HG03378 (cell line): ENCODE data around the gene TOM1L2.
"Not testable (repeated sequence)": the region's sequence is repeated elsewhere in the genome, so short reads cannot be mapped to it uniquely, and the experiment has no call there.

Experiments
- ATAC-seq: cut with Tn5 transposase; IDR thresholded peaks from one replicate; pipeline ENCODE4 v1.9.1; 2021; ENCODE audit warnings: mild to moderate bottlenecking, moderate library complexity; ENCODE audit not compliant: unreplicated experiment

The TOM1L2 gene

GRCh38 chr17:17944743-17945142 is 27.5 kb downstream of the TOM1L2 start:
- ATAC-seq, result no peak

- no peak for ATAC-seq
Measured at GRCh38 chr17:17944242-17944641, 28.0 kb downstream of the TOM1L2 start.

- no peak for ATAC-seq
Measured at GRCh38 chr17:17943281-17943984, 28.8 kb downstream of the TOM1L2 start.

GRCh38 chr17:17942846-17943245 is 29.4 kb downstream of the TOM1L2 start:
- no peak for ATAC-seq

GRCh38 chr17:17941015-17941414 is 31.2 kb downstream of the TOM1L2 start:
- no peak for ATAC-seq

- ATAC-seq, result no peak
Measured at GRCh38 chr17:17940441-17940911, 31.7 kb downstream of the TOM1L2 start.

GRCh38 chr17:17939941-17940340 is 32.3 kb downstream of the TOM1L2 start:
- ATAC-seq, result not testable (repeated sequence)

- ATAC-seq, result no peak
Measured at GRCh38 chr17:17938388-17939107, 33.7 kb downstream of the TOM1L2 start.

- no peak for ATAC-seq
Measured at GRCh38 chr17:17937958-17938357, 34.2 kb downstream of the TOM1L2 start.

- ATAC-seq, result no peak
Measured at GRCh38 chr17:17937201-17937853, 34.9 kb downstream of the TOM1L2 start.

- ATAC-seq, result no peak
Measured at GRCh38 chr17:17935321-17936271, 36.6 kb downstream of the TOM1L2 start.

- ATAC-seq, result no peak
Measured at GRCh38 chr17:17934806-17935205, 37.4 kb downstream of the TOM1L2 start.

GRCh38 chr17:17934214-17934613 is 38.0 kb downstream of the TOM1L2 start:
- no peak for ATAC-seq

- ATAC-seq, result no peak
Measured at GRCh38 chr17:17933775-17934174, 38.4 kb downstream of the TOM1L2 start.

- no peak for ATAC-seq
Measured at GRCh38 chr17:17931159-17931558, 41.0 kb downstream of the TOM1L2 start.

GRCh38 chr17:17930674-17931073 is 41.5 kb downstream of the TOM1L2 start:
- ATAC-seq, result no peak

- ATAC-seq, result no peak
Measured at GRCh38 chr17:17929655-17930380, 42.4 kb downstream of the TOM1L2 start.

GRCh38 chr17:17928398-17929287 is 43.6 kb downstream of the TOM1L2 start:
- no peak for ATAC-seq

- ATAC-seq, result no peak
Measured at GRCh38 chr17:17926840-17927449, 45.3 kb downstream of the TOM1L2 start.
